ENCODE results near the gene CDKL1.
"Not testable (repeated sequence)": the region's sequence is repeated elsewhere in the genome, so short reads cannot be mapped to it uniquely, and the experiment has no call there.

The CDKL1 gene

GRCh38 chr14:50318031-50318626 lies 78.6 kb downstream of the CDKL1 start:
- POLR2A ChIA-PET, result no interaction called here
- DNase-seq (ENCODE audit: extremely low spot score), result no peak
- no peak for TF ChIP-seq NFRKB (IDR thresholded peaks at IDR 0.05)
- no peak for TF ChIP-seq CTBP1 (IDR thresholded peaks at IDR 0.05; ENCODE audit: borderline replicate concordance)
- TF ChIP-seq TARDBP (IDR thresholded peaks at IDR 0.05), result no peak
- no peak for TF ChIP-seq FOXA1 (IDR thresholded peaks at IDR 0.05)
- no peak for TF ChIP-seq BHLHE40 (IDR thresholded peaks at IDR 0.05; ENCODE audit: borderline replicate concordance)
- TF ChIP-seq ZNF384 (IDR thresholded peaks at IDR 0.05), result no peak
- TF ChIP-seq HDGF (IDR thresholded peaks at IDR 0.05; ENCODE audit: borderline replicate concordance), result no peak
- no peak for TF ChIP-seq PKNOX1 (IDR thresholded peaks at IDR 0.05)
- no peak for TF ChIP-seq SP1 (IDR thresholded peaks at IDR 0.05)
- TF ChIP-seq ELF4 (IDR thresholded peaks at IDR 0.05), result no peak
- TF ChIP-seq L3MBTL2 (conservative IDR thresholded peaks at IDR 0.05), result no peak
- no peak for TF ChIP-seq FOXM1 (IDR thresholded peaks at IDR 0.05; ENCODE audit: borderline replicate concordance)
- TF ChIP-seq FOXK2 (IDR thresholded peaks at IDR 0.05), result no peak
- TF ChIP-seq ARNT (IDR thresholded peaks at IDR 0.05), result no peak
- no peak for TF ChIP-seq LEF1 (IDR thresholded peaks at IDR 0.05; ENCODE audit: borderline replicate concordance)
- TF ChIP-seq SUZ12 (IDR thresholded peaks at IDR 0.05), result no peak
- CTCF ChIA-PET, result interaction anchor here (0.6 kb wide), 1 partner anchor 210 kb away, joined by 3 read pairs; no protein-coding TSS in a partner anchor

GRCh38 chr14:50314098-50314497 lies 82.6 kb downstream of the CDKL1 start:
- DNase-seq (ENCODE audit: extremely low spot score); POLR2A ChIA-PET; CTCF ChIA-PET: not testable (repeated sequence)

GRCh38 chr14:50312734-50313054 lies 84.0 kb downstream of the CDKL1 start:
- no peak for DNase-seq (ENCODE audit: extremely low spot score)
- CTCF ChIA-PET, result interaction anchor here (0.8 to 1.7 kb wide), 3 partner anchors 8 to 447 kb away, joined by 3 to 8 read pairs (median 3); no protein-coding TSS in a partner anchor
- TF ChIP-seq FOXA1 (IDR thresholded peaks at IDR 0.05), result no peak
- peak; percentile 82 for TF ChIP-seq PKNOX1 (IDR thresholded peaks at IDR 0.05)
- POLR2A ChIA-PET, result interaction anchor here (0.6 to 3.4 kb wide), 14 partner anchors 9 to 517 kb away, joined by 3 to 35 read pairs (median 4); partner anchors contain the start of genes CDKL1 and MAP4K5

GRCh38 chr14:50311972-50312733 lies 84.5 kb downstream of the CDKL1 start, which contains the start of the genes DMAC2L and L2HGDH:
Gene DMAC2L (plus strand): TSS chr14:50312324. CDS start chr14:50321488, 9,164 bp downstream.
Gene L2HGDH (minus strand): TSS chr14:50312229. CDS start chr14:50312150, 79 bp downstream.
- peak; percentile 100 for TF ChIP-seq L3MBTL2 (conservative IDR thresholded peaks at IDR 0.05)
- no peak for TF ChIP-seq CTBP1 (IDR thresholded peaks at IDR 0.05; ENCODE audit: borderline replicate concordance)
- ChIA-PET CTCF (interaction anchor here (0.8 to 1.7 kb wide), 4 partner anchors 9 to 446 kb away, joined by 3 to 8 read pairs (median 4); no protein-coding TSS in a partner anchor), POLR2A (interaction anchor here (0.5 to 3.4 kb wide), 21 partner anchors 8 to 518 kb away, joined by 3 to 35 read pairs (median 3); partner anchors contain the start of genes CDKL1 and MAP4K5)
- peak; percentile 94 for DNase-seq (ENCODE audit: extremely low spot score)

- POLR2A ChIA-PET, result interaction anchor here (0.5 to 3.4 kb wide), 16 partner anchors 10 to 449 kb away, joined by 3 to 35 read pairs (median 4); partner anchors contain the start of genes CDKL1 and MAP4K5
- peak; percentile 89 for TF ChIP-seq PKNOX1 (IDR thresholded peaks at IDR 0.05)
- TF ChIP-seq LEF1 (IDR thresholded peaks at IDR 0.05; ENCODE audit: borderline replicate concordance), result no peak
- DNase-seq (ENCODE audit: extremely low spot score), result no peak
- CTCF ChIA-PET, result interaction anchor here (0.6 to 1.1 kb wide), 3 partner anchors 9 to 56 kb away, joined by 3 to 7 read pairs (median 5); no protein-coding TSS in a partner anchor
Observed at GRCh38 chr14:50311337-50311971, 85.2 kb downstream of the CDKL1 start.

GRCh38 chr14:50310445-50310844 lies 86.2 kb downstream of the CDKL1 start:
- no peak for TF ChIP-seq PKNOX1 (IDR thresholded peaks at IDR 0.05)
- no peak for TF ChIP-seq FOXM1 (IDR thresholded peaks at IDR 0.05; ENCODE audit: borderline replicate concordance)
- TF ChIP-seq LEF1 (IDR thresholded peaks at IDR 0.05; ENCODE audit: borderline replicate concordance), result no peak
- no peak for TF ChIP-seq ARNT (IDR thresholded peaks at IDR 0.05)
- TF ChIP-seq ZNF384 (IDR thresholded peaks at IDR 0.05), result no peak
- TF ChIP-seq BHLHE40 (IDR thresholded peaks at IDR 0.05; ENCODE audit: borderline replicate concordance), result no peak
- TF ChIP-seq NFRKB (IDR thresholded peaks at IDR 0.05), result no peak
- TF ChIP-seq ELF4 (IDR thresholded peaks at IDR 0.05), result no peak
- no peak for TF ChIP-seq FOXA1 (IDR thresholded peaks at IDR 0.05)
- no peak for TF ChIP-seq SUZ12 (IDR thresholded peaks at IDR 0.05)
- POLR2A ChIA-PET, result interaction anchor here (1.3 to 3.4 kb wide), 2 partner anchors 9 to 12 kb away, joined by 5 to 35 read pairs; no protein-coding TSS in a partner anchor
- CTCF ChIA-PET, result interaction anchor here (0.6 to 1.1 kb wide), 2 partner anchors 10 to 55 kb away, joined by 3 to 7 read pairs; no protein-coding TSS in a partner anchor
- no peak for DNase-seq (ENCODE audit: extremely low spot score)
